Measurements from ENCODE around the gene SP8. TPM values are rescaled to one million over a fixed set of nuclear protein-coding genes. Genes with fewer than 3 reads are reported as not detected.
"Not testable (repeated sequence)": the region's sequence is repeated elsewhere in the genome, so short reads cannot be mapped to it uniquely, and the experiment has no call there.

The SP8 gene
- total RNA-seq (not detected), polyA plus RNA-seq (not detected)
- long read RNA-seq, donor 1 = 0 reads
- long read RNA-seq, donor 2 = 0 reads
- long read RNA-seq, donor 3 = 0 reads

- DNase-seq (no peak), ATAC-seq (peak in 1 of 4 donors; percentile 34)
- Histone ChIP-seq H3K27ac (no peak within 1 kb of the TSS), H3K36me3 (no peaks in the 10 kb centered on the region), H3K4me1 (peaks cover 0 to 48% (median 18%) of the 10 kb centered on the region in 12 donors), H3K9me3 (no peaks in the 10 kb centered on the region), H3K4me3 (peak within 1 kb of the TSS in 11 of 12 donors; percentile 5 to 45 (median 29)), H3K27me3 (peaks cover 61 to 100% (median 95%) of the 10 kb centered on the region in 9 donors)
- intact Hi-C loops (cut with DNase I) = loop anchor here in 3 of 10 donors (10.0 kb wide), 2 partner anchors 468 to 718 kb away; no protein-coding TSS in a partner anchor
- WGBS, 4 donors = 3 to 5% (median 4%) methylated on average over 40 to 50 of the region's 50 CpGs
- TF ChIP-seq POLR2A (IDR thresholded peaks at IDR 0.05) = no peak
- no peak for TF ChIP-seq CTCF (IDR thresholded peaks at IDR 0.05)
These were observed at the start of gene SP8 for GRCh38 chr7:20786779-20787659. TSS of gene SP8 (minus strand) at chr7:20786886. CDS start at chr7:20786798, 88 bp downstream.

GRCh38 chr7:20836424-20836823 is 49.7 kb upstream of the SP8 start:
- WGBS, 4 donors = 72 to 77% (median 77%) methylated on average over 2 of the region's 2 CpGs
- intact Hi-C loops (cut with DNase I); H3K36me3 ChIP-seq; H3K4me1 ChIP-seq; ATAC-seq; H3K27ac ChIP-seq; DNase-seq; H3K4me3 ChIP-seq; H3K9me3 ChIP-seq: not testable (repeated sequence)
- peaks cover 0 to 11% (median 0%) of the 10 kb centered on the region in 9 donors for H3K27me3 ChIP-seq

GRCh38 chr7:20835111-20835750 is 48.5 kb upstream of the SP8 start:
- no peak for TF ChIP-seq POLR2A (IDR thresholded peaks at IDR 0.05)
- TF ChIP-seq CTCF (IDR thresholded peaks at IDR 0.05) = no peak
- Histone ChIP-seq H3K27ac (no peak overlapping the region), H3K36me3 (no peaks in the 10 kb centered on the region), H3K4me3 (no peak overlapping the region), H3K27me3 (peaks cover 0 to 11% (median 0%) of the 10 kb centered on the region in 9 donors), H3K9me3 (no peaks in the 10 kb centered on the region), H3K4me1 (no peaks in the 10 kb centered on the region)
- no peak for DNase-seq
- intact Hi-C loops (cut with DNase I) = no loop called here
- no peak for ATAC-seq
- WGBS, 4 donors = 74 to 84% (median 81%) methylated on average over 15 of the region's 15 CpGs

GRCh38 chr7:20834656-20835055 is 48.0 kb upstream of the SP8 start:
- Histone ChIP-seq H3K27ac (no peak overlapping the region), H3K27me3 (peaks cover 0 to 11% (median 0%) of the 10 kb centered on the region in 9 donors), H3K4me1 (no peaks in the 10 kb centered on the region), H3K4me3 (no peak overlapping the region), H3K9me3 (no peaks in the 10 kb centered on the region), H3K36me3 (no peaks in the 10 kb centered on the region)
- DNase-seq (no peak), ATAC-seq (no peak)
- TF ChIP-seq POLR2A (IDR thresholded peaks at IDR 0.05) (no peak), CTCF (IDR thresholded peaks at IDR 0.05) (no peak)
- intact Hi-C loops (cut with DNase I) = no loop called here

Data from heart left ventricle (tissue), 16 donors.